Esophagus muscularis mucosa (tissue), 4 donors: ENCODE results near the gene FRAS1.

Source experiments
- EP300 ChIP-seq: sonication (generic); formaldehyde crosslinking; IDR thresholded peaks from one replicate; pipeline ENCODE4 v1.6.1; 2017; ENCODE audit warnings: antibody characterized with exemption
- POLR2A ChIP-seq: fragments of 450-650 bp; IDR thresholded peaks from one replicate; pipeline ENCODE4 v1.6.1; 2017; ENCODE audit warnings: antibody characterized with exemption, moderate library complexity, mild to moderate bottlenecking, low read depth
- POLR2AphosphoS5 ChIP-seq, 2 donors: sonication (generic); formaldehyde crosslinking; IDR thresholded peaks; one replicate each; pipeline ENCODE4 v1.6.1; 2017; ENCODE audit warnings: antibody characterized with exemption in 2 of 2
- TF ChIP-seq, protein P1 (sequence below), 3 experiments: fragments of 200-600 bp in 2 of 3; fragments of 450-650 bp in 1 of 3; sonication (generic) in 2 of 3; IDR thresholded peaks; one replicate each; pipeline ENCODE4 v1.5.1; 2017 to 2019; ENCODE audit warnings: antibody characterized with exemption in 3 of 3, mild to moderate bottlenecking in 2 of 3, moderate library complexity in 1 of 3

GRCh38 chr4:78095081-78095480 lies 38.0 kb downstream of the FRAS1 start:
- TF ChIP-seq, protein P1, sequence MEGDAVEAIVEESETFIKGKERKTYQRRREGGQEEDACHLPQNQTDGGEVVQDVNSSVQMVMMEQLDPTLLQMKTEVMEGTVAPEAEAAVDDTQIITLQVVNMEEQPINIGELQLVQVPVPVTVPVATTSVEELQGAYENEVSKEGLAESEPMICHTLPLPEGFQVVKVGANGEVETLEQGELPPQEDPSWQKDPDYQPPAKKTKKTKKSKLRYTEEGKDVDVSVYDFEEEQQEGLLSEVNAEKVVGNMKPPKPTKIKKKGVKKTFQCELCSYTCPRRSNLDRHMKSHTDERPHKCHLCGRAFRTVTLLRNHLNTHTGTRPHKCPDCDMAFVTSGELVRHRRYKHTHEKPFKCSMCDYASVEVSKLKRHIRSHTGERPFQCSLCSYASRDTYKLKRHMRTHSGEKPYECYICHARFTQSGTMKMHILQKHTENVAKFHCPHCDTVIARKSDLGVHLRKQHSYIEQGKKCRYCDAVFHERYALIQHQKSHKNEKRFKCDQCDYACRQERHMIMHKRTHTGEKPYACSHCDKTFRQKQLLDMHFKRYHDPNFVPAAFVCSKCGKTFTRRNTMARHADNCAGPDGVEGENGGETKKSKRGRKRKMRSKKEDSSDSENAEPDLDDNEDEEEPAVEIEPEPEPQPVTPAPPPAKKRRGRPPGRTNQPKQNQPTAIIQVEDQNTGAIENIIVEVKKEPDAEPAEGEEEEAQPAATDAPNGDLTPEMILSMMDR (IDR thresholded peaks at IDR 0.05): no peak
- TF ChIP-seq POLR2A (no peak), POLR2AphosphoS5 (IDR thresholded peaks at IDR 0.05) (no peak), EP300 (no peak)
